ENCODE measurements around the gene OTUB2. TPM values are rescaled to one million over a fixed set of nuclear protein-coding genes. Genes with fewer than 3 reads are reported as not detected.

The OTUB2 gene
- total RNA-seq, 1 donor from 2014 or later, result 0.27 TPM

- Histone ChIP-seq H3K36me3 (no peaks in the 10 kb centered on the region), H3K4me1 (peaks cover 7% of the 10 kb centered on the region), H3K4me3 (no peak overlapping the region), H3K9me3 (replicated peaks) (no peaks in the 10 kb centered on the region), H3K27me3 (ENCODE audit: low read depth) (no peaks in the 10 kb centered on the region), H3K27ac (replicated peaks) (no peak overlapping the region)
- TF ChIP-seq CTCF (IDR thresholded peaks at IDR 0.05; ENCODE audit: borderline replicate concordance), result no peak
- intact Hi-C loops (cut with micrococcal nuclease), result no loop called here
- no peak for DNase-seq
Observed at GRCh38 chr14:94027566-94028449, 1.7 kb downstream of the OTUB2 start.

GRCh38 chr14:94028450-94028826, 2.3 kb downstream of the OTUB2 start:
- Histone ChIP-seq H3K9me3 (replicated peaks) (no peaks in the 10 kb centered on the region), H3K27ac (replicated peaks) (no peak overlapping the region), H3K27me3 (ENCODE audit: low read depth) (no peaks in the 10 kb centered on the region), H3K4me1 (peaks cover 7% of the 10 kb centered on the region), H3K36me3 (no peaks in the 10 kb centered on the region), H3K4me3 (no peak overlapping the region)
- no peak for TF ChIP-seq CTCF (IDR thresholded peaks at IDR 0.05; ENCODE audit: borderline replicate concordance)
- no peak for DNase-seq
- intact Hi-C loops (cut with micrococcal nuclease), result no loop called here

GRCh38 chr14:94029265-94029664, 3.1 kb downstream of the OTUB2 start:
- Histone ChIP-seq H3K9me3 (replicated peaks) (no peaks in the 10 kb centered on the region), H3K27ac (replicated peaks) (no peak overlapping the region), H3K27me3 (ENCODE audit: low read depth) (no peaks in the 10 kb centered on the region), H3K4me3 (no peak overlapping the region), H3K4me1 (peaks cover 7% of the 10 kb centered on the region), H3K36me3 (no peaks in the 10 kb centered on the region)
- intact Hi-C loops (cut with micrococcal nuclease), result no loop called here
- no peak for DNase-seq
- TF ChIP-seq CTCF (IDR thresholded peaks at IDR 0.05; ENCODE audit: borderline replicate concordance), result no peak

- no peak for TF ChIP-seq CTCF (IDR thresholded peaks at IDR 0.05; ENCODE audit: borderline replicate concordance)
- no peak overlapping the region for H3K4me3 ChIP-seq
- DNase-seq, result no peak
- H3K36me3 ChIP-seq, result no peaks in the 10 kb centered on the region
- intact Hi-C loops (cut with micrococcal nuclease), result loop anchor here (10.0 kb wide), 1 partner anchor 105 kb away; no protein-coding TSS in a partner anchor
- peaks cover 7% of the 10 kb centered on the region for H3K4me1 ChIP-seq
- no peak overlapping the region for H3K27ac ChIP-seq (replicated peaks)
- H3K27me3 ChIP-seq (ENCODE audit: low read depth), result no peaks in the 10 kb centered on the region
- no peaks in the 10 kb centered on the region for H3K9me3 ChIP-seq (replicated peaks)
Observed at GRCh38 chr14:94029671-94030203, 3.6 kb downstream of the OTUB2 start.

- TF ChIP-seq CTCF (IDR thresholded peaks at IDR 0.05; ENCODE audit: borderline replicate concordance), result no peak
- Histone ChIP-seq H3K4me1 (peaks cover 7% of the 10 kb centered on the region), H3K4me3 (no peak overlapping the region), H3K27me3 (ENCODE audit: low read depth) (no peaks in the 10 kb centered on the region), H3K36me3 (no peaks in the 10 kb centered on the region), H3K27ac (replicated peaks) (no peak overlapping the region), H3K9me3 (replicated peaks) (no peaks in the 10 kb centered on the region)
- intact Hi-C loops (cut with micrococcal nuclease), result loop anchor here (10.0 kb wide), 1 partner anchor 104 kb away; no protein-coding TSS in a partner anchor
- DNase-seq, result no peak
Observed at GRCh38 chr14:94030571-94030970, 4.4 kb downstream of the OTUB2 start.
